Left colon (tissue), 2 donors: Measurements from ENCODE around the gene RRAGC. TPM values are rescaled to one million over a fixed set of nuclear protein-coding genes. Genes with fewer than 3 reads are reported as not detected.
"Not testable (repeated sequence)": the region's sequence is repeated elsewhere in the genome, so short reads cannot be mapped to it uniquely, and the experiment has no call there.

Experiments used
- ATAC-seq: fragments of 200-7000 bp; cut with Tn5 transposase; one replicate; pipeline ENCODE4 v1.9.1; 2020; ENCODE audit warnings: mild to moderate bottlenecking, moderate library complexity
- DNase-seq, 2 donors: peaks; one replicate each; pipeline ENCODE4 v3.0.0-alpha.2; 2020
- intact Hi-C, 2 donors: fragments of 100-400 bp; cut with DNase I in 1 of 2; cut with micrococcal nuclease in 1 of 2; formaldehyde crosslinking; loops; one replicate each; pipeline versions ENCODE4 v1.11.2 to v1.14.0; 2022; cut with DNase I, micrococcal nuclease
- total RNA-seq, 2 donors: library from RNA; stranded (reverse); fragmentation: NEBNext Ultra II Directional; extraction: Animal tissue kit (Norgen Biotek cat#: 25700); gene quantifications; one replicate each; pipeline ENCODE4 v1.2.1, GENCODE V29; 2021
- donor health status: DM: no; HTN: no; CAD: no.
- donor health status: DM: yes; HTN: yes; CAD: no.

Gene RRAGC
- total RNA-seq, 2 donors from 2014 or later, result 30.7 to 37.9 TPM

DNA sequence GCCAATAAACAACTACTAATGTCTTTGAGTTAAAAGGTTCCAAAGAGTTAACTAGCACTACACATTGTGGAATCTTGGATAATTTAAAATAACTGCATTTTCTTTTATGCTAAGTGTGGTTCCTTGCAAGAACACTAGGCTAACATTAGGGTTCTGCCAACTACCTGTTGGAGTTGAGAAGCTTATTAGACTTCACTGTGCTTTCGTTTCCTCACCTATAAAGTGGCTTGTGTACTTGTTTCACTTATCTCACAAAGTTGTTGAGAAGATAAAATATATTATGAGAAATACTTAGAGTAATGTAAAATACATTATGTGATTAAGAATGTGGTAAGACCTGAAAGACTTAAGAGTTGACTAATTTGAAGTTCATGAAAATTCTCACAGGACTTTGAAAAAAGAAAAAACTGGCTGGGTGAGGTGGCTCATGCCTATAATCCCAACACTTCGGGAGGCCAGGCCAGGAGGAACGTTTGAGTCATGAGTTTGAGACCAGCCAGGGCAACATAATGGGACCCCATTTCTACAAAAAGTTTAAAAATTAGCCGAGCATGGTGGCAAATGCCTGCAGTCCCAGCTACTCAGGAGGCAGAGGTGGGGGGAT is 5.6 kb upstream of the RRAGC start:
- no peak for ATAC-seq
- no peak for DNase-seq
- intact Hi-C loops, result no loop called here

DNA sequence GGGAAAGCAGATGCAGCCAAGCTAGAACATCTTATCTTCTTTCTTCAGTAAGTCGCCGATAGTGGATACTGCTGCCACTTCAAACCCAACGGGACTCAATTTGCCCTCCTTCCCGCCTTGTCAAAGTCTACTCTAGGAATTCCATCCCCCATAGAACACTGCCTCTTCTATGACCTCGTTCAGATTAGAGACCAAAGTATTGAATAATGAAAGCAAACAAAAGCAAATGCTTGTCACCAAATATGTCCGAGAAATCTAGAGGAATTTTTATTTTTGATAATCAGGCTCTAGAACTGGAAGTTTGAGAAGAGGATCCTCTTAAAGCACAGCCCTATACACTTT is 853 bp upstream of the RRAGC start:
- DNase-seq (peak in 1 of 2 donors; percentile 24), ATAC-seq (no peak)
- intact Hi-C loops, result no loop called here

DNA sequence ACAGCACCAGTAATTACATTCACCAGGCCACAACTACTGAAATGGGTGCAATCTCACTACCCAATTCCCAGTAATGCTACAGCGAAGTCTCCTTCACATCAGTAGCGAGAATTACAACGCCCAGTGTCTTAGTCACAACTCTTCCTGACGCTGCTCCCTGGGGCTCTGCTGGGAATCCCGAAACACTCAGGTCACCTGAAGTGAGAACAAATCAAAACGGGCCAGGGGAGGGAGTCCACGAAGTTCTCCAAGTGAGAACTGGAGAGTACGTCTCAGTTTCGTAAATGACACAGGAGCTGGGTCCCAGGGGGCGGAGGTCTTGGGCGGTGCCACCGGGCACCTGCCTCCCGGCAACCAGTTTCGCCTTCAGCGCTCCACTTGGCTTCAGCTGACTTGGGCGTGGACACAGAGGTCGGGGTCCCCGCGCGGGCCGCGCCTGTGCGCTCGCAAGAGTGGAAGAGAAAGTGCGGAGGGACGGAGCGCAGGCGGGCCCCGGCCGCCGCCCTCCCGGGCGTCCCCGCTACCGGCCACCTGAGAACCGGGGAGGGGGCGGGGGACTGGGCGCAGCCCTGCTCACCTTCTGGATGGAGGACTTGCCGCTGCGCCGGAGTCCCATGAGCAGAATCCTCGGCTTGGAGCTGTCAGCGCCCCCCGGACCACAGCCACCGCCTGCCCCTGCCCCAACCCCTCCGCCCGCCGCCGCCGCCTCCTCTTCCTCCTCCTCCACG is 575 bp downstream of the RRAGC start:
- intact Hi-C loops, result no loop called here
- DNase-seq (peak; percentile 82), ATAC-seq (peak; percentile 61)

DNA sequence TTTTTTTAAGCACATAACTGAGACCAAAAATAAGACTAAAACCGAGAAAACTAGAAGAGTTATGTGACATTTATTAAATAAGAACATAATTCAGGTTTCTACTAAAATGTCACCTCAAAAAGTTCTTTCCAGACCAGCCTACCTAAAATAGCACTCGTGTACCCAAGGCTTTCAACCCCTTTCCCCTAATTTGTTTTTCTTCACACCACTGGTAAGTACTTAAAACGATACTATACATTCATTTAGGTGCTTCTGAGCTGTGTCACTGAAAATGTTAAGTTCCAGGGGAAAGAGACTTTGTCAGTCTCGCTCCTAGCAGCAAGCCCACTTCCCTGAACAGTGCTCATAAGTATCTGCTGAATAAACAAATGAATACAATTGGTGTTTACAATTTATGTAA is 6.8 kb downstream of the RRAGC start:
- intact Hi-C loops, result no loop called here
- ATAC-seq (no peak), DNase-seq (no peak)

DNA sequence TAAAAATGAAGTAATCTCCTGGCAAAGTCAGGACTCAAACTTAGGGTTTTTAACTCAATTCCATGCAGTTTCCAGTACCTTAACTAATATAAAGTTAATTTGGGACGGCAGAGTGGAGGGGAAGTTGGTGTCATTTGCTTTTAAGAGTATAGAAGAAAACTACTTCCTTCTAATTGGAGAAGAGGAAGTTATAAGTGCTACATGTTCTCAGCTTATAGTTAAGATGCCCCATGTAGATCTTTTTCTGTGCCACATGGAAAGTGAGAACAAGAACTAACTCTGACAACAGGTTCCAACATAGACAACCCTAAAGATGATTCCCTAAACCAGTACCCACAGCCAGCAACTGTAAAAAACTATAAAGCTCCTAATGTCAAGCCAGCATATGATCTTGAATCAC is 11.5 kb downstream of the RRAGC start:
- intact Hi-C loops, result no loop called here
- ATAC-seq, result peak; percentile 19
- no peak for DNase-seq

DNA sequence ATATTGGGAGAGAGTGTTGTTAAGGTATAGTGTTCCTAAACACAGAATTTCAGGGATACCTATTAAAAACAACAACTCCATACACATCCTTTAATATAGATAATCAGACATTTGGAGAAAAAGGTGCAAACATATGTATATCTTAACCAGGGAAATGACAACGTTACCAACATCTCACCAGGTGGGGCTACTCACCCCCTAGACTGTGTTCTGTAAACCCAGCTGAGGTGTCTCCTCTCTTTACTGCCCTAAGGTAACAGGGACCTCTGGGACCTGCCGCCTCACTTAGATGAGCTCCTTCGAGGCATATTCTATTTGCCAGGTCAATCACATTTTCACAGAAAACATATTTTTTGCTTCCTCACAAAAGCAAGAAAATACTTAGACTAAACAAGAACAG is 13.4 kb downstream of the RRAGC start:
- intact Hi-C loops, result no loop called here
- ATAC-seq (no peak), DNase-seq (no peak)

DNA sequence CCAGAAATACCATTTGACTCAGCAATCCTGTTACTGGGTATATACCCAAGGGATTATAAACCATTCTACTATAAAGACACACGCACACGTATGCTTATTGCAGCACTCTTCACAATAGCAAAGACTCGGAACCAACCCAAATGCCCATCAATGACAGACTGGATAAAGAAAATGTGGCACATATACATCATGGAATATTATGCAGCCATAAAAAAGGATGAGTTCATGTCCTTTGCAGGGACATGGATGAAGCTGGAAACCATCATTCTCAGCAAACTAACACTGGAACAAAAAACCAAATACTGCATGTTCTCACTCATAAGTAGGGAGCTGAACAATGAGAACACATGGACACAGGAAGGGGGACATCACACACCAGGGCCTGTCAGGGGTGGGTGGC is 14.5 kb downstream of the RRAGC start:
- DNase-seq, ATAC-seq, intact Hi-C loops: not testable (repeated sequence)

DNA sequence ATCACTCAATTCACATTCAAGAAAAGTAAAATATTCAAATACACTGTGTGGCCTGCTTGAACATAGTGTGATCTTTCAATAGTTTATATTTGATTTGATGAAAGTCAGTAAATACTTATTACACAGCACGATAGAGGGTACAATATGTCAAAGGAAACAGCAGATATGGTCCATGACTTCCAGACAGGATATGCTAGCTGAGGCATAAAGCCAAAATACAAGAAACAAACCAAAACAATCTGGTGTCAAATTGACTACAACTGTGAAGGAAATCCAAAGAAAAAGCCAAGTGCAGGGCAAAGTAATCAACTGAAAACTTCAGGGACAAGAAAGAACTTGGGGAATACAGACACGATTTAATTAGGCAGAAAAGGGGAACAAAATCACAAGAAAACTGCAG is 19.3 kb downstream of the RRAGC start:
- intact Hi-C loops, result no loop called here
- DNase-seq (no peak), ATAC-seq (no peak)

DNA sequence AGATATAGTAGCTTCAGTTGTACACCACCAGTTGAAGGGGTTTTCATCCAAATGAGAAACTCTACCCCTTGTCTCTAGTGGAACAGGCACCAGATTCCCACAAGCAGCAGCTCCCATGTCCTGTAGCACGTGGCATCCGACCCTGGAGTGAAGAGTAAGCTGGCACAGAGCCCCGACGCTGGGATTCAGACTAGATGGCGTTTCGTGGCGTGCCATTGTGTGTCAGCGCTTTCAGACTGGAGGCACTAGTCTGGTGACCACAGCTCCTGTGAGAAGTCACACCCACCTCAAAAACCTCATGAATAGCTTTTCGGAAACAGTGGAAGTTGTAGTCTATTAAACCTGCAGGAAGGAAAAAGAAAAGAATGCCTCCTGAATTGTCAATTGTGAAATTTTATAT is 20.2 kb downstream of the RRAGC start:
- DNase-seq, result no peak
- intact Hi-C loops, result no loop called here
- no peak for ATAC-seq

DNA sequence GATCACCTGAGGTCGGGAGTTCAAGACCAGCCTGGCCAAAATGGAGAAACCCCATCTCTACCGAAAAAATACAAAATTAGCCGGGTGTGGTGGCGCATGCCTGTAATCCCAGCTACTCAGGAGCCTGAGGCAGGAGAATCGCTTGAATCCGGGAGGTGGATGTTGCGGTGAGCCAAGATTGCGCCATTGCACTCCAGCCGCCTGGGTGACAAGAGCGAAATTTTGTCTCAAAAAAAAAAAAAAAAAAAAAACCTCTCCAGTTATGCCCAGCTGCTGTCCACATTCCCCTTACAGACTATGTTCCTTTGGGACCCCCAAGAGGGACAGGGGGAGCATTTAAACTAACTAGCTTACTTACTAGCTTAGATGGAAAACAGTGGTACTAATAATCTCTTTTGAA is 23.3 kb downstream of the RRAGC start:
- DNase-seq, ATAC-seq, intact Hi-C loops: not testable (repeated sequence)

DNA sequence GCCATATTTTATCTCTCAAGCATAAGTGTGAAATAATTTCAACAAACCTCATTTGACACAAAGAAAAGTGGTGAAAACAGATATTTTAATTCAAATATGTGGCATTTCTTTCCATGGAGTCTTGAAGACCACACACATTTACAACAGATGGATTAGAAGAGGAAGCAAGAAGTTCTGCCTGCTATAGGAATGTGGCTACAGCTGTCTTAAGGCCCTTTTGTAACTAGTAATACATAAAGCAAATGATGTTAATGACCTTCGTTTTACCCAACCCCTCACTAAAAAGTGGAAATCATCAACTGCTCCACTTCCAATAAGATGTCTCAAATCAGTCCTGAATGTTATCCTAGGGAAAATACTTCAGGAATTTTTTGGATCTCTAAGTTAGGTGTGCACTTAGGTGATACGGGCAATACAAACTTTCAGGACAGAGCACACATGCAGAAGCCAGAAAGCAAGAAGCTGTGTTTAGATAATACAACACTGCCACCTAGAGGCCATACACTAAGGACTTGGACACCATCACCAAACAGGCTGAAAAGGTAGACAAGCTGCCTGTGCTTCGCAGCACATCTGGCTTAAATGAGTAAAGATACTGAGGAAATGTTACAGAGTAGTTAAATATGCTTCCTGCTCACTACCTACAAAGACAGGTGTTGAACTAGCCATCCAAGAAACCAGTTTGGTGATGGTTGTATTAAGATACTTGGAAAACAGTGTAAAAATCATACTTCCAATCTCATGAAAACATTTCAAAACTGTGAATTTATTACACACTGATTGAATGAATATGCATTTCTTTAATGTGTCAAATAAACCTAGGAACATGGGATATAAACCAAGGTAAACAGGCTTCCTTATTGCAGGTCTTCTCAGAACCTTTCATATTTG is 24.4 kb downstream of the RRAGC start:
- intact Hi-C loops, result no loop called here
- DNase-seq (peak in 1 of 2 donors; percentile 15), ATAC-seq (peak; percentile 93)

DNA sequence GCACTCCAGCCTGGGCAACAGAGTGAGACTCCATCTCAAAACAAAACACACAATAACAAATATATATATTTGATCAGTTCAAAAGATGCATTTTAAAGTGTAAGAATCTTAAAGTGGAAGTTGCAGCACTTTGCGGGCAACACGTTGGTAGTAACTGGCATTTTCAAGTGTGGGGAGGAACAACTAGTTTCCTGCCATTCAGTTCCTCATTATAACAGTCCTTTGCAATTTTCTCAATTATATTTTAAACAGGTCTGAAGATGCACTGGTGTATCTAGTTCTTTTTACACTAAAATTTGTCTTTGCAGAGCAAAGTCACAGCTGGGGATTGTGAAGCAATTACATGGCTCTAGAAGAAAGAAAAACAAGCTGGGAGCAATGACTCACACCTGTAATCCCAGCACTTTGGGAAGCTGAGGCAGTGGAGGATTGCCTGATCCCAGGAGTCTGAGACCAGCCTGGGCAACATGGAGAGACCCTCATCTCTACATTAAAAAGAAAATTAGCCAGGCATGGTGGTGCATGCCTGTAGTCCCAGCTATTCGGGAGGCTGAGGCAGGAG is 25.3 kb downstream of the RRAGC start:
- intact Hi-C loops, result no loop called here
- DNase-seq, result no peak
- ATAC-seq, result no peak

DNA sequence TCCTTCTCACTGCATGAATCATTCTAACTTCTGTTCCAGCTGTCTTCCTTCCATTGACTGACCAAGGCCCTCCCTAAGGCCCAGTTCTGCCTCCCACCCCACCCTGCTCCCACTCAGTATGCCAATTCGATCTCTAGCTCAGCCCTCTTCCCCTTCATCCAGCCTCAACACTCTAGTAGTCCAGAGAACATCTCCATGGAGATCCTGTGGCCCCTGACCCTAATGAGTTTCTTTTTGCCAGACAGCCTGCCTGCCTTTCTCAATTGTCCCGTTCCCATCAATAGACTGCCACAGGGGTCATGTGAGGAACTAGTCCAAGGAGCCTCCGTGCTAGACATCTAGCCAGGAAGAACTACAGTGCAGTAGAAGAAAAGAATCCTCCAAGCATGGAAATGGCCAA is 26.4 kb downstream of the RRAGC start:
- DNase-seq, result no peak
- no peak for ATAC-seq
- intact Hi-C loops, result no loop called here

DNA sequence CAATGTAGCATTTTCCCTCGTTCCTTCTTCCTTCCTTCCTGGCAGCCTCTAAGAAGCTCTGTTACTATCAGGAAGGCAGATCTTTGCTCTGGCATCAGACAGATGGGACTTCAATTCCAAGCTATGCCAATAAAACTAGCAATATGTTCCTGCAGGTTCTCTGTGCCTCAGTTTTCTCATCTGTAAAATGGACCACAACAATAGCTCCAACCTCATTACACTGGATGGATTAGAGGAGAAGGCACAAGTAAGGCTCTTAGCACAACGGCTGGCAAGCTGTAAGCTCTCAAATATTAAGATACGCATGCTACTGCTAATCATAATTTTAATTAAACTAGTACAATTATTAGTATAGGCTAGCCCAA is 27.2 kb downstream of the RRAGC start:
- DNase-seq, result no peak
- intact Hi-C loops, result no loop called here
- ATAC-seq, result no peak

DNA sequence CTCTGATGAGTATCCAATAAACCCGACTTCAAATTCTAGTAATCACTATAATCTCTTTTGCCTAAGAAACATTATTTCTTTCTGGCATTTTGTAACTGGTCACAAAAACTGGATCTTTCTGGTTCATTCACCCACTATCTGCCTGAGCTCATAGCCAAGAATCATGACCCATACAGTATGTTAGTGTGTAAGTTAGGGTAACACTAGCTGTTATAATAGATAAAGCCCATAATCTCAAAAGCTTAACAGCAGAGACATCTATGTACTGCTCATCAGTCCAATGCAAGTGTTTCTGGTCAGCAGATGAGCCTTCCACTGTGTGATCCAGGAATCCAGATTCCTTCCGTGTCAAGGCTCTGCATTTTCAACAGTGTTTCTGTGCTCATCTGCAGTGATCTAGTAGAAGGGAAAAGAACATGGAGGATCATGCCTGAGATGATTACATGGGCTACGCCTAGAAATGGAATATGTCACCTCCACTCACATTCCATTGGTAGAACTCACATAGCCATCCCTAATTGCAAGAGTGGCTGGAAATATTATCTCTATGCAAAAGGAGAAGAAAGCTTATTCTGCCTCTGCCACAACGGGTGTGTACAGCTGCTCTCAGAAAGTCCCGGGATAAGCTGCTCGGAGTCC is 27.7 kb downstream of the RRAGC start:
- no peak for ATAC-seq
- intact Hi-C loops, result no loop called here
- DNase-seq, result no peak

DNA sequence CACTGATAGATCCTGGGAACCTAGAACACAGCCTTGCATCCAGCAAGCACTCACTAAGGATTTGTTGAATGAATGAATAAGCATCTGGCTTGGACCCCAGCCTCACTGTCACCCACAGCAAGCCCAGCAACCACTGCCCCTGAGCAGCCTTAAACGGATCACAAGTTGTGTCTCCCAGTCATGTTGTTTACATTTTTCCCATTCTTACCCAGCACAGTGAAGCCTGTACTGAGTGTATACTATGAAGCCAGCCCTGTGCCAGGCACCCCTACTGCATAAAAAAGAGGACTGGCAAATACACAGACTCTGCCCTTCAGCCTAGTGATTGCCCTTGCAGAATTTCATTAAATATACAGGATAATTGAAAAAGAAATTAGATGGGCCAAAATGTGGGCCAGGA is 30.2 kb downstream of the RRAGC start:
- ATAC-seq (no peak), DNase-seq (no peak)
- intact Hi-C loops, result no loop called here

DNA sequence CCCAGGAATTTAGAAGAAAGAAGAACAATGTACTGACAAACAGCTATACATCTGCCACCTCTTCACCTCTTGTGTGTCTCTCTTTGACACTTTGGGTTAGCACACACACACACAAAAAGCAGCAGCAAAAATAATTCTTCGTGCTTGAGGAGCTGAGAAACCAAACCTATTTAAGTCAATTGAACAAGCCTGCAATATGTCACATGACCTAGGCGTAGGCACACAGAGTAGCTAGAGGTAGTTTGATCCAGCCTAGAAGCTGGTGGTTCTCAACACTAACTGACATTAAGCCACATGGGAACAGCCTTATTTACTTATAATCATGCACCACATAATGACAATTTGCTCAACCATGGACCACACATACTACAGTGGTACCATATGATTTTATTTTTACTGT is 32.3 kb downstream of the RRAGC start:
- ATAC-seq, result no peak
- intact Hi-C loops, result no loop called here
- no peak for DNase-seq

DNA sequence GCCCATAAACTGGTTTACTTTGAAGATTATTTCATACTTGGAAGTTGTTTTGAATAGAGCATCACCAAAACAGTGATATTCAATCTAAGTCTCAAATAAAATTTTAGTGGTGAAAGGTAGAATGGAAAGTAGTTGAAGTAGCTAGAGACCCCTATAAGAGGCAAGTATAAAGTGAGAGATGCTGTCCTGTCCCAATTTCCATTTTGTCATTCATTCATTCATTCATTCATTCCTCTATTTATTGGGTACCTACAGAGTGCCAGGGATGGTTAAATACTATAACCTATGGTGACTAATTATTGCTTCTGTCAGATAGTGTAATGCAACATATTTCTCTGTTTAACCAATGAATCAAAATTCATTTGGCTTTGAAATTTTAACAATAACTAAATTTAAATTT is 32.7 kb downstream of the RRAGC start:
- DNase-seq (no peak), ATAC-seq (no peak)
- intact Hi-C loops, result no loop called here

DNA sequence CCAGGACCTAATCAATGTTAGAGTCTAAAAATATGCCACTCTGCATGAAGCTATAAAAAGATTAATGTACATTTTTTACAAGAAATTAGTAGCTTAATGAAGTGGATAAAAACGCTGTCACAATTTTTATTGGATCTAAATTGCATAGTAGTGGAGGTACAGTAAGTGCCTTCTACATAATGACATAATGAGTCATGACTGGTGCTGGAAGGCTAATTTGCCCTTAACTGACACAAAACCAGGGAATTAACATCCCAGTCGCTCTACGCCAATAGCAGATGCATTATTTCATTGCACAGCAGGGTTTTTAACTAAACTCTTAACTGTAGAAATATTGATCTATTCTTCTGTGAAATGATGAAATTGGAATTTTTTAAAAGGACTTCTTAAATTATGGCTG is 33.3 kb downstream of the RRAGC start:
- no peak for ATAC-seq
- intact Hi-C loops, result no loop called here
- no peak for DNase-seq
